GM21367 (cell line): ENCODE results near the gene SENP8.
"Not testable (repeated sequence)": the region's sequence is repeated elsewhere in the genome, so short reads cannot be mapped to it uniquely, and the experiment has no call there.

Source experiments
- ATAC-seq: cut with Tn5 transposase; IDR thresholded peaks from one replicate; pipeline ENCODE4 v1.9.1; 2021; ENCODE audit not compliant: unreplicated experiment

The SENP8 gene

GRCh38 chr15:72155003-72155621 is 36.9 kb downstream of the SENP8 start:
- ATAC-seq: no peak

DNA sequence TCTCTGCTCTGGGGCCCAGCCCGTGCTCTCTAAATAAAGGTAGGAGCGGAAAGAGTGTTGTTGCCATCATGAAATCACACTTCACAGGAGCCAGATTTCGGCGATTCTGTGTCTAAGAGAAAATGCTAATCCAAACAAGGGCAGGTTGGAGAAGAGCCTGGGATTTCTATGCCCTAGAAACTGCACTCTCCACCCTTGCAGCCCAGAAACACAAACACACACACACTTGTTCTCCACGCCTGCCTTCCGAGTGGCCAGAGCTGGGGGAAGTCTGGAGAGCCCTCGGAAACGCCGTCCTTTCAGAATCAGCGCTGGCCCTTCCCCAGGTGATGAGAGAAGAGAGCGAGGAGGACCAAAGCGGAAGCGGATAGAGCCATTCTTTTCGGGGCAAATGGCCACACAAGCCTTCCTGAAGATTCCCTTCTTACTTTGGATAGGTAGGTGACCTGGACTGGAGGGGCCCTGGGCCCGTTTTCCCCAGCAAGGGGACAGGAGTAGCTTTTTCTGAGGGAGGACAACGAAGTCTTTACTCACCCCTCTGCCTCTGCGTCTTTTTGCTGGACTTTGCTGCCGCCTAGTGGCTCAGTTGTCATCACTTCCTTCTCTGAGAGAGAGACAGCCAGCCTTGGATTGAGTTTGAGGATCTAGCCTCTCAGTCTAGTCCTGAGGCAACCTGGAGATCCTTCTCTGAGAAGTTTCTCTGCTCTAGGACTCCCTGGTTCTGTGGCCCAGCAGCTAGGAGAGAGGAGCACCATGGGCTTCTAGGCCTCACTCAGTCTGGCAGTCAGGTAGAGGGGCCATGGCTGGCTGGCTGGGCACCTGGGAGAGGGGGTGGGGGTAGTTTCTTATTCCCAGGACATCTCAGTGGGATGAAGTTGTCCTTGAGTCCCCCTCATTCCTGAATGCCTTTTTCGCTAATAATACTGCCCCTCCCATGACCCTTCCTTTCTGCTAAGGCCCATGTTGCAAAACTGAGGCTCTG is 37.7 kb downstream of the SENP8 start:
- no peak for ATAC-seq

DNA sequence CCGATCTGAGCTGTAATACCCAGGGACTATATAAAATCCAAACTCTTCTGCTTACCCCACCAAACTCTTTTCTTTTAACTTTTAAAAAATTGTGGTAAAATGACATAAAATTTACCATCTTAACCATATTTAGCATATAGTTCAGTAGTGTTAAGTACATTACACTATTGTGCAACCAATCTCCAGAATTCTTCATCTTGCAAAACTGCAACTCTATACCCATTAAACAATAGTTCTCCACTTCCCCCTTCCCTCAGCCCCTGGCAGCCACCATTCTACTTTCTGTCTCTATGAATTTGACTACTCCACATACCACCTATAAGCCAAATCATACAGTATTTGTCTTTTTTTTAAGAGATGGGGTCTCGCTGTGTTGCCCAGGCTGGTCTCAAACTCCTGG is 38.7 kb downstream of the SENP8 start:
- no peak for ATAC-seq

GRCh38 chr15:72160696-72161245 is 42.6 kb downstream of the SENP8 start:
- ATAC-seq: no peak

- no peak for ATAC-seq
Observed at GRCh38 chr15:72161361-72162132, 43.3 kb downstream of the SENP8 start.

DNA sequence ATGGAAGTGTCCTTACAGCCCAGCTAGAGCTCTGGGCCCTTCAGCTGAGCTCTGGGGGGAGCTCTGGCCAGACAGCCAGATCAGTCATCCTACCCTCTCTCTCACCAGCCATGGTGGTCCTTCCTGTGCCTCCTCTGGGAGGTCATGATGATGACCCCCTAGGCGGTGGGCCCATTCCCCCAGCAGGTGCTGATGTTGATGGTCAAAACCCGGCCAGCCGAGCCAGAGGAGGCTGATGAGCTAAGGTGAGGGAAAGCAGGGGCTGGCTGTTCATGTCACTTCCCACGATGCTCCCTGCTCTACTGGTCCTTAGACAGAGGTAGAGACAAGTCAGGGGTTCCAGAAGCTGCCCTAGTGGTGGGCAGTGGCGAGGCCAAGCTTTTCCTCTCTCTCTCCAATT is 44.4 kb downstream of the SENP8 start:
- ATAC-seq: no peak

DNA sequence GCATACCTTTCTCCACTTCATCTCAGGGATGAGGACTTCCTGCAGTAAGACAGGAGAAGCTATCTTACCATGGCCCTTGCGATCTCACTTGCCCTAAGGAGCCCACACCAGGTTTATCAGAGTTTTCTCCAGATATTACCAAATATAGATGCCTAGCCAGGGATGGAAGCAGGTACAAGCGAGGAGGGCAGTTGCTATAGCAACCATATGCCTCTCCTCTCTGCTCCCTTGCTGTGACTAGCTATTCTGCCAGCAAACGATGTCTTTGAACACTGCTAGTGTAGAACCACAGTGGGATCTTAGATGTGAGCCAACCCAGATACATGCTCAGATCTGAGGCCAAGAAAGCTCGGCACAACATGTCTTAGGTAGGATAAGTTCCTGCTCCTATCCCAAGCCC is 45.5 kb downstream of the SENP8 start:
- no peak for ATAC-seq

GRCh38 chr15:72166716-72167417 is 48.7 kb downstream of the SENP8 start:
- ATAC-seq: no peak

DNA sequence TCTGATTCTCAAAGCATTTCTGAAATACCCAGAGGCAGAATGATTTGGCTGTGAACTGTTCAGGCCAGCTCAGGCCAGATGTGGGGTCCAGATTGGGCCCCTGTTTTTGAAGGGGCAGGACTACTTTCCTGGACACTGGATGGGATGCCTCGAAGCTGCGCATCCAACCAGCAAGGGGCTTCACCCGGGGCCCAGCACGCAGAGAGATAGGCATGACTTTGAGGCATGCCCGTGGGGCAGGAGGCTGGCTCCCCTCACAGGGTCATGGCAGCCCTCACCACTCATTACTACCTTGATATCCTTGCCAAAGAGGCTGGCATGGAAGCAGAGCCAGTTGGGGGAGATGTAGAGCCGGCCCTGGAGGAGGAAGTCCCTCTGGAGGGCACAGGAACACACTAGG is 49.2 kb downstream of the SENP8 start:
- no peak for ATAC-seq

GRCh38 chr15:72168131-72168807 is 50.1 kb downstream of the SENP8 start:
- ATAC-seq: no peak

GRCh38 chr15:72168808-72169190 is 50.6 kb downstream of the SENP8 start:
- ATAC-seq: no peak

GRCh38 chr15:72169236-72169920 is 51.2 kb downstream of the SENP8 start:
- ATAC-seq: no peak

- ATAC-seq: no peak
Observed at GRCh38 chr15:72169921-72170611, 51.9 kb downstream of the SENP8 start.

DNA sequence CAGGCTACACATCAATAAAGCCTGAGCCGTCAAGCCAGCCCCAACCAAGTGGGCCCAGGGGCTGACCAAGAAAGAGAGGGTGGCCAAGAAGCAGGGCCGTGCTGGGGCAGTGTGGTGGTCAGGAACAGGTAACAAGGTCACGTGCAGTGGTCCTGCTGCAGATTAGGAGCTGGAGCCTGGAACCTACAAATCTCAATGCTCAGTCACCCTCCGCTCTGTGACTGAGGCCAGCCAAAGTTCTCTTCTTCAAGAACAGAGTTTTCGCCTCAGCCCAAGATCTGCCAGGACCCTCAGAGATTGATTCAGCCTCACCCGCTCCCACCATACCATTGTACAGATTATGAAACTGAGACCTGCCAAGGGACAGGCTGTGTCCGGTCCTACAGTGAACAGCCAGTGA is 52.5 kb downstream of the SENP8 start:
- no peak for ATAC-seq

DNA sequence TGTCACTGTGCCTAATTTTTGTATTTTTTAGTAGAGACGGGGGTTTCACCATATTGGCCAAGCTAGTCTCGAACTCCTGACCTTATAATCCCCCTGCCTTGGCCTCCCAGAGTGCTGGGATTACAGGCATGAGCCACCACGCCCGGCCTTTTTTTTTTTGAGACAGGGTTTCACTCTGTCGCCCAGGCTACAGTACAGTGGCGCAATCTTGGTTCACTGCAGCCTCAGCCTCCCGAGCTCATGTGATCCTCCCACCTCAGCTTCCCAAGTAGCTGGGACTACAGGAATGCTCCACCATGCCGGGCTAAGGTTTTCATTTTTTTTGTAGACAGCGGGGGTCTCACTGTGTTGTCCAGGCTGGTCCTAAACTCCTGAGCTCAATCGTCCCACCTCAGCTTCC is 53.8 kb downstream of the SENP8 start:
- ATAC-seq: not testable (repeated sequence)

- no peak for ATAC-seq
Observed at GRCh38 chr15:72172796-72173195, 54.6 kb downstream of the SENP8 start.

GRCh38 chr15:72173401-72173800 is 55.2 kb downstream of the SENP8 start:
- no peak for ATAC-seq

- ATAC-seq: no peak
Observed at GRCh38 chr15:72173864-72174550, 55.8 kb downstream of the SENP8 start.
